Measurements from ENCODE around the gene POLR3B. TPM values are rescaled to one million over a fixed set of nuclear protein-coding genes. Genes with fewer than 3 reads are reported as not detected.

The POLR3B gene
- total and polyA plus RNA-seq, 9 of the 15 experiments (the other 6 are each of a cell fraction or from before 2014, with no cell fraction given) = 7.6 to 17.9 (median 14.4) TPM

- TF ChIP-seq ZNF143 (CRISPR knock-in tag; IDR thresholded peaks at IDR 0.05) = no peak
- TF ChIP-seq RBM14 (IDR thresholded peaks at IDR 0.05; ENCODE audit: borderline replicate concordance, insufficient read depth, low read depth, low read length) = no peak
- peak; percentile 42; the same call in 1 of the 2 replicates for TF ChIP-seq ZNF830 (CRISPR knock-in tag; IDR thresholded peaks at IDR 0.05)
- peak; percentile 79 for TF ChIP-seq SOX6 (IDR thresholded peaks at IDR 0.05)
- TF ChIP-seq POLR3A (IDR thresholded peaks at IDR 0.05; ENCODE audit: borderline replicate concordance, extremely low read depth, insufficient read depth, insufficient read length) = no peak
- no peak for TF ChIP-seq RBM15 (IDR thresholded peaks at IDR 0.05; ENCODE audit: insufficient read depth, low read length)
- TF ChIP-seq ZNF780A (CRISPR knock-in tag; IDR thresholded peaks at IDR 0.05) = no peak
- peak; percentile 65 for TF ChIP-seq NFIC (IDR thresholded peaks at IDR 0.05)
- no peak for TF ChIP-seq STAG1 (CRISPR knock-in tag; IDR thresholded peaks at IDR 0.05; ENCODE audit: borderline replicate concordance)
- peak; percentile 64 for TF ChIP-seq TBP (optimal IDR thresholded peaks at IDR 0.05; ENCODE audit: low read depth, low read length)
- peak; percentile 81; the same call in 1 of the 2 replicates for TF ChIP-seq HES1 (IDR thresholded peaks at IDR 0.05; ENCODE audit: low read depth)
- TF ChIP-seq ZNF592 (IDR thresholded peaks at IDR 0.05) = no peak
- no peak for TF ChIP-seq ATF6 (CRISPR knock-in tag; IDR thresholded peaks at IDR 0.05)
- TF ChIP-seq GABPB2 (CRISPR knock-in tag; conservative IDR thresholded peaks at IDR 0.05) = no peak
- peak in 1 of 2 experiments; percentile 72 for TF ChIP-seq AFF1 (IDR thresholded peaks at IDR 0.05; ENCODE audit: low read depth in 1 of 2, partially characterized antibody in 2 of 2)
These were observed 1.1 kb downstream of the POLR3B start (continued) for GRCh38 chr12:106358396-106359241.

Measured in K562 (cell line).